ENCODE results near the gene CYP4B1. TPM values are rescaled to one million over a fixed set of nuclear protein-coding genes. Genes with fewer than 3 reads are reported as not detected.

CYP4B1 gene
- total RNA-seq, 1 experiment from 2014 or later = not detected

DNA sequence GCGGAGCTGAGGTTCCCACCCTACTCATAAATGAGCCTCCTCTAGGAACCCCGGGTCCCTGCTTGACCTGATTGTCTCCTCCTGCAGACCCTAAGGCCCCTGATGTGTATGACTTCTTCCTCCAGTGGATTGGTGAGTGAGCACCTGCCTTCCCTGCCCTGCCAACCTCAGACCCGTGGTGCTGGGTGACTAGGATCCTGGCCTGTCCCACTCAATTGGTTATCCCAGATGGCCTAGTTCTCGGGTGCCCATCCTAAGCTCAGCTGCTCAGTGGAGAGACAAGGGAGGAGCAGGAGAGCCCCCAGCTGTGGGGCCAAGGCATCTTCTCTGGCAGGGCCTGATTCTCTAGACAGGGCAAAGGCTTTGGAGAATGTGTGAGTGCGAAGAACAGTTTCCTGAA, 12.2 kb downstream of the CYP4B1 start:
- Histone ChIP-seq H3K9me3 (no peaks in the 10 kb centered on the region), H3K27me3 (replicated peaks; ENCODE audit: control insufficient read depth, insufficient read depth, low read length) (no peaks in the 10 kb centered on the region), H3K4me3 (ENCODE audit: low read depth, low read length) (no peak overlapping the region), H3K36me3 (ENCODE audit: control insufficient read depth, insufficient read depth, low read length) (no peaks in the 10 kb centered on the region), H3K4me1 (no peaks in the 10 kb centered on the region)
- POLR2A ChIA-PET = no interaction called here
- BruUV-seq (replicated peaks) = no TSS peak
- H3K27ac Mint-ChIP-seq (ENCODE audit: unreplicated experiment) = no peak overlapping the region
- CTCF ChIA-PET = no interaction called here
- H3K27me3 Mint-ChIP-seq (ENCODE audit: insufficient read depth, unreplicated experiment) = no peaks in the 10 kb centered on the region
- peaks cover 9% of the 10 kb centered on the region for H3K9me3 Mint-ChIP-seq (ENCODE audit: unreplicated experiment)
- no peak overlapping the region for H3K4me3 Mint-ChIP-seq (ENCODE audit: unreplicated experiment)
- no peaks in the 10 kb centered on the region for H3K36me3 Mint-ChIP-seq (ENCODE audit: insufficient read depth, unreplicated experiment)
- H3K4me1 Mint-ChIP-seq (ENCODE audit: low read depth, unreplicated experiment) = no peaks in the 10 kb centered on the region
- intact Hi-C loops (cut with micrococcal nuclease; ENCODE audit: unreplicated experiment) = no loop called here
- no peak for TF ChIP-seq CTCF (IDR thresholded peaks at IDR 0.05; ENCODE audit: insufficient read depth in 1 of 2, low read depth in 1 of 2, low read length in 1 of 2, severe bottlenecking in 1 of 2, unreplicated experiment in 1 of 2)
- no peak for DNase-seq

GRCh38 chr1:46812065-46812963, 13.5 kb downstream of the CYP4B1 start:
- H3K27ac Mint-ChIP-seq (ENCODE audit: unreplicated experiment) = no peak overlapping the region
- H3K4me3 Mint-ChIP-seq (ENCODE audit: unreplicated experiment) = no peak overlapping the region
- peaks cover 9% of the 10 kb centered on the region for H3K9me3 Mint-ChIP-seq (ENCODE audit: unreplicated experiment)
- H3K4me1 ChIP-seq = no peaks in the 10 kb centered on the region
- H3K9me3 ChIP-seq = no peaks in the 10 kb centered on the region
- intact Hi-C loops (cut with micrococcal nuclease; ENCODE audit: unreplicated experiment) = no loop called here
- no TSS peak for BruUV-seq (replicated peaks)
- no peaks in the 10 kb centered on the region for H3K4me1 Mint-ChIP-seq (ENCODE audit: low read depth, unreplicated experiment)
- ChIA-PET POLR2A (no interaction called here), CTCF (no interaction called here)
- no peaks in the 10 kb centered on the region for H3K27me3 Mint-ChIP-seq (ENCODE audit: insufficient read depth, unreplicated experiment)
- no peaks in the 10 kb centered on the region for H3K36me3 ChIP-seq (ENCODE audit: control insufficient read depth, insufficient read depth, low read length)
- no peaks in the 10 kb centered on the region for H3K36me3 Mint-ChIP-seq (ENCODE audit: insufficient read depth, unreplicated experiment)
- no peak for TF ChIP-seq CTCF (IDR thresholded peaks at IDR 0.05; ENCODE audit: insufficient read depth in 1 of 2, low read depth in 1 of 2, low read length in 1 of 2, severe bottlenecking in 1 of 2, unreplicated experiment in 1 of 2)
- H3K27me3 ChIP-seq (replicated peaks; ENCODE audit: control insufficient read depth, insufficient read depth, low read length) = no peaks in the 10 kb centered on the region
- DNase-seq = no peak
- no peak overlapping the region for H3K4me3 ChIP-seq (ENCODE audit: low read depth, low read length)

- intact Hi-C loops (cut with micrococcal nuclease; ENCODE audit: unreplicated experiment) = no loop called here
- H3K4me1 Mint-ChIP-seq (ENCODE audit: low read depth, unreplicated experiment) = no peaks in the 10 kb centered on the region
Measured at GRCh38 chr1:46812996-46813857, 14.4 kb downstream of the CYP4B1 start.

More at GRCh38 chr1:46812996-46813857, 14.4 kb downstream of the CYP4B1 start:
- H3K4me1 ChIP-seq = no peaks in the 10 kb centered on the region
- H3K36me3 ChIP-seq (ENCODE audit: control insufficient read depth, insufficient read depth, low read length) = no peaks in the 10 kb centered on the region
- no peak overlapping the region for H3K4me3 ChIP-seq (ENCODE audit: low read depth, low read length)
- Mint-ChIP-seq H3K27me3 (ENCODE audit: insufficient read depth, unreplicated experiment) (no peaks in the 10 kb centered on the region), H3K36me3 (ENCODE audit: insufficient read depth, unreplicated experiment) (no peaks in the 10 kb centered on the region), H3K9me3 (ENCODE audit: unreplicated experiment) (peaks cover under 1% of the 10 kb centered on the region), H3K27ac (ENCODE audit: unreplicated experiment) (no peak overlapping the region), H3K4me3 (ENCODE audit: unreplicated experiment) (no peak overlapping the region)
- no peak for DNase-seq
- ChIA-PET CTCF (no interaction called here), POLR2A (no interaction called here)
- no peak for TF ChIP-seq CTCF (IDR thresholded peaks at IDR 0.05; ENCODE audit: insufficient read depth in 1 of 2, low read depth in 1 of 2, low read length in 1 of 2, severe bottlenecking in 1 of 2, unreplicated experiment in 1 of 2)
- no TSS peak for BruUV-seq (replicated peaks)
- H3K9me3 ChIP-seq = no peaks in the 10 kb centered on the region
- H3K27me3 ChIP-seq (replicated peaks; ENCODE audit: control insufficient read depth, insufficient read depth, low read length) = no peaks in the 10 kb centered on the region
